ENCODE measurements around the gene NDC1. TPM values are rescaled to one million over a fixed set of nuclear protein-coding genes. Genes with fewer than 3 reads are reported as not detected.
"Not testable (repeated sequence)": the region's sequence is repeated elsewhere in the genome, so short reads cannot be mapped to it uniquely, and the experiment has no call there.

Gene NDC1
- 10 to 100 TPM; 32.4 to 38.7 TPM for total RNA-seq
- 43.5 TPM for polyA plus RNA-seq (2013, experiment 1 of 2)
- polyA plus RNA-seq (2013, experiment 2 of 2) = 40.2 TPM
- long read RNA-seq, experiment 1, full-length matches to known transcripts = 8 of 29 reads
- long read RNA-seq, experiment 1, partial matches to known transcripts = 5 of 29 reads
- long read RNA-seq, experiment 1, other reads (novel, unspliced or antisense) = 16 of 29 reads
- long read RNA-seq, experiment 2, full-length matches to known transcripts = 75 of 113 reads
- long read RNA-seq, experiment 2, partial matches to known transcripts = 12 of 113 reads
- long read RNA-seq, experiment 2, other reads (novel, unspliced or antisense) = 26 of 113 reads
- long read RNA-seq, experiment 3, full-length matches to known transcripts = 149 of 195 reads
- long read RNA-seq, experiment 3, partial matches to known transcripts = 16 of 195 reads
- long read RNA-seq, experiment 3, other reads (novel, unspliced or antisense) = 30 of 195 reads
- long read RNA-seq, experiment 4, full-length matches to known transcripts = 19 of 30 reads
- long read RNA-seq, experiment 4, partial matches to known transcripts = 5 of 30 reads
- long read RNA-seq, experiment 4, other reads (novel, unspliced or antisense) = 6 of 30 reads

- Mint-ChIP-seq H3K27ac (peak within 1 kb of the TSS; percentile 96), H3K36me3 (ENCODE audit: low read depth) (peaks cover 20% of the 10 kb centered on the region), H3K4me3 (peak within 1 kb of the TSS; percentile 99), H3K27me3 (ENCODE audit: insufficient read depth) (peaks cover 2% of the 10 kb centered on the region), H3K4me1 (peaks cover 5% of the 10 kb centered on the region), H3K9me3 (peaks cover 13% of the 10 kb centered on the region)
- Histone ChIP-seq H3K27ac (ENCODE audit: low read depth, low read length) (peak within 1 kb of the TSS; percentile 98), H3K9me3 (ENCODE audit: control insufficient read depth, low read length) (peaks cover 14% of the 10 kb centered on the region), H3K4me1 (ENCODE audit: control insufficient read depth, insufficient read depth, low read length) (no peaks in the 10 kb centered on the region), H3K4me3 (ENCODE audit: low read length) (peak within 1 kb of the TSS; percentile 88), H3K27me3 (ENCODE audit: control insufficient read depth, insufficient read depth, low read length, poor library complexity, severe bottlenecking) (no peaks in the 10 kb centered on the region), H3K9ac (ENCODE audit: extremely low read depth, low read length, poor library complexity, severe bottlenecking) (peak within 1 kb of the TSS; percentile 64), H3K36me3 (ENCODE audit: control insufficient read depth, insufficient read depth, low read length) (peaks cover 15% of the 10 kb centered on the region)
- 0 to 1% methylated on average over 28 to 59 of the region's 59 CpGs for WGBS, 2 experiments (ENCODE audit: insufficient coverage in 1 of 2, insufficient read length in 1 of 2)
- peak; percentile 49 for TF ChIP-seq CTCF (conservative IDR thresholded peaks at IDR 0.05)
- peak; percentile 98 for DNase-seq
Measured at GRCh38 chr1:53837924-53838653, at the start of gene NDC1. Gene NDC1 (minus strand): TSS chr1:53838296. CDS start chr1:53838261, 35 bp downstream.

- peaks cover 12% of the 10 kb centered on the region for H3K9me3 Mint-ChIP-seq
Measured at GRCh38 chr1:53883600-53883999, 45.5 kb upstream of the NDC1 start.

GRCh38 chr1:53881853-53882252 is 43.8 kb upstream of the NDC1 start:
- peaks cover 33% of the 10 kb centered on the region for H3K36me3 ChIP-seq (ENCODE audit: control insufficient read depth, insufficient read depth, low read length)
- not testable (repeated sequence) for H3K9ac ChIP-seq (ENCODE audit: extremely low read depth, low read length, poor library complexity, severe bottlenecking); H3K27ac Mint-ChIP-seq; H3K27me3 ChIP-seq (ENCODE audit: control insufficient read depth, insufficient read depth, low read length, poor library complexity, severe bottlenecking); DNase-seq; H3K4me1 ChIP-seq (ENCODE audit: control insufficient read depth, insufficient read depth, low read length); H3K4me3 Mint-ChIP-seq; H3K27ac ChIP-seq (ENCODE audit: low read depth, low read length); H3K4me3 ChIP-seq (ENCODE audit: low read length); H3K9me3 ChIP-seq (ENCODE audit: control insufficient read depth, low read length); H3K27me3 Mint-ChIP-seq (ENCODE audit: insufficient read depth)
- Mint-ChIP-seq H3K4me1 (peaks cover 14% of the 10 kb centered on the region), H3K36me3 (ENCODE audit: low read depth) (peaks cover 59% of the 10 kb centered on the region), H3K9me3 (peaks cover 12% of the 10 kb centered on the region)
- 93% methylated on average over 2 of the region's 2 CpGs; no CpG with 5 or more reads in 1 of the 2 experiments for WGBS, 2 experiments (ENCODE audit: insufficient coverage in 1 of 2, insufficient read length in 1 of 2)

More at GRCh38 chr1:53883600-53883999, 45.5 kb upstream of the NDC1 start:
- H3K27me3 Mint-ChIP-seq (ENCODE audit: insufficient read depth); H3K27ac ChIP-seq (ENCODE audit: low read depth, low read length); H3K4me3 Mint-ChIP-seq; H3K27me3 ChIP-seq (ENCODE audit: control insufficient read depth, insufficient read depth, low read length, poor library complexity, severe bottlenecking); H3K9me3 ChIP-seq (ENCODE audit: control insufficient read depth, low read length); H3K4me1 ChIP-seq (ENCODE audit: control insufficient read depth, insufficient read depth, low read length); H3K4me3 ChIP-seq (ENCODE audit: low read length); H3K27ac Mint-ChIP-seq; H3K9ac ChIP-seq (ENCODE audit: extremely low read depth, low read length, poor library complexity, severe bottlenecking); DNase-seq: not testable (repeated sequence)
- Mint-ChIP-seq H3K4me1 (peaks cover 14% of the 10 kb centered on the region), H3K36me3 (ENCODE audit: low read depth) (peaks cover 53% of the 10 kb centered on the region)
- WGBS, 2 experiments (ENCODE audit: insufficient coverage in 1 of 2, insufficient read length in 1 of 2) = 90 to 94% methylated on average over 6 of the region's 6 CpGs
- H3K36me3 ChIP-seq (ENCODE audit: control insufficient read depth, insufficient read depth, low read length) = peaks cover 18% of the 10 kb centered on the region

Measured in endodermal cell (in vitro differentiated cells).